ENCODE data around the gene CNOT2.

Gene CNOT2

DNA sequence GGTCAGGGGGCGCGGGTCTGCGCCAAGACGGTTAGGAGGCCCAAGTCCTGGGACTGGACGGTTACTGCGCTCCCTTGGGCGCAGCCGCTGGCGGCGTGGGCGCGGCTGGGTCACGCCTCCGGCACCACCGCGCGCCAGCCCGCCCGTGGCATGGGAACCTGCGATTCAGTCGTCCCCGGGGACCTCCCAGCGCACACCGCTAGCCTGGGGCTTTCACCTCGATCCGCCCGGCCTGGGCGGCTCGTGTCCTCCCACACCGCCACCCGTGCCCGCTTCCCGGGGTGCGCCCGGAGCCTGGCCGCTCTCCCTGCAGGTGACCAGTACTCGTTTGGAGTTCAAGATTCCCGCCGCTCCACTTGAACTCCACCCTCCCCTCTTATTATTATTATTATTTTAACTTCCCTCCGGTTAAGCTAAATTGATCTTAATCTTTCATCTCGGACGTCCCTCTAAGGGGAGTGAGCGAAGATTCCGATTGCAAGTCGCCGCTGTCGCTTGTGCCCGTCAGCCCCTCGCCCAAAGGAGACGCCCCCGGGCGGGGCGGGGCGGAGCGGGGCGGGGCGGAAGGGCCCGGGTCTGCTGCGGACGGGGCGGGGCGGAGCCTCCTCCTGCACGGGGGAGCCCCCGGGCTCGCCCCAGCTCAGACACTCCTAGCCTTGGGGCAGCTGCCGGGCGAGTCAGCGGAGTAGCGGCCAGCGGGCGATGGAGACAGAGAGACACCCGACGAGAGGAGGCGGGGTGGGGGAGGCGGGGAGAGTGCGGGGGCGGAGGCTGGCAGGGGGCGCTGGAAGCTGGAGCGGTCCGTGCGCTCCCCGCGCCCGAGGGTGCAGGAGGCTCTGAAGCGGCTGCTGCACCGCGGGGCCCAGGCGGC, 122.7 kb downstream of the CNOT2 start, which contains the start of gene KCNMB4:
Gene KCNMB4, plus strand, starts transcription at position 643 of the 871 bp plus-strand sequence. CDS start 445 bp downstream, outside the sequence.
- no CpG with 5 or more reads among the region's 88 CpGs for WGBS (ENCODE audit: extremely low coverage, insufficient coverage, insufficient read length)
- Histone ChIP-seq H4K12ac (ENCODE audit: low read depth, low read length) (peak within 1 kb of the TSS; percentile 28), H3K9ac (ENCODE audit: low read length) (peak within 1 kb of the TSS; percentile 21), H2BK120ac (ENCODE audit: insufficient read depth, low read length, poor library complexity) (peak within 1 kb of the TSS; percentile 14), H2AFZ (ENCODE audit: insufficient read depth, low read length, poor library complexity) (peak within 1 kb of the TSS; percentile 72), H3K79me1 (ENCODE audit: low read length) (peaks cover 6% of the 10 kb centered on the region), H2AK5ac (ENCODE audit: low read length) (no peak within 1 kb of the TSS), H4K91ac (ENCODE audit: low read depth, low read length) (peak within 1 kb of the TSS; percentile 78), H3K14ac (ENCODE audit: low read length) (peak within 1 kb of the TSS; percentile 77), H3K9me3 (ENCODE audit: insufficient read depth, low read depth, low read length) (no peaks in the 10 kb centered on the region), H3K18ac (ENCODE audit: low read length) (peak within 1 kb of the TSS; percentile 34), H2BK5ac (ENCODE audit: low read depth, low read length, poor library complexity) (no peak within 1 kb of the TSS), H3K36me3 (ENCODE audit: control insufficient read depth in 1 of 2, insufficient read depth in 2 of 2, low read length in 2 of 2) (no peaks in the 10 kb centered on the region), H3K4me2 (ENCODE audit: low read length) (peak within 1 kb of the TSS; percentile 99), H3K27me3 (ENCODE audit: insufficient read depth, low read length) (no peaks in the 10 kb centered on the region), H3K4me1 (ENCODE audit: control insufficient read depth in 1 of 2, insufficient read depth in 2 of 2, low read length in 2 of 2) (peaks cover 0 to 6% of the 10 kb centered on the region in 2 experiments), H2BK12ac (ENCODE audit: low read length) (no peak within 1 kb of the TSS), H3K23ac (ENCODE audit: low read length) (no peak within 1 kb of the TSS), H3K4ac (ENCODE audit: low read depth, low read length) (no peak within 1 kb of the TSS), H3K79me2 (ENCODE audit: control insufficient read depth, insufficient read depth, low read length, poor library complexity) (no peaks in the 10 kb centered on the region), H3K4me3 (ENCODE audit: low read depth, low read length) (peak within 1 kb of the TSS; percentile 83), H4K8ac (ENCODE audit: low read depth, low read length) (peak within 1 kb of the TSS; percentile 64), H3K27ac (ENCODE audit: low read depth, low read length) (peak within 1 kb of the TSS; percentile 30)
- peak; percentile 33 to 65 for DNase-seq

- WGBS (ENCODE audit: extremely low coverage, insufficient coverage, insufficient read length): no CpG with 5 or more reads among the region's 69 CpGs
- no peaks in the 10 kb centered on the region for H3K79me2 ChIP-seq (ENCODE audit: control insufficient read depth, insufficient read depth, low read length, poor library complexity)
- H3K27ac ChIP-seq (ENCODE audit: low read depth, low read length): peak overlapping the region; percentile 30
- no peak overlapping the region for H2BK12ac ChIP-seq (ENCODE audit: low read length)
- H3K4me2 ChIP-seq (ENCODE audit: low read length): peak overlapping the region; percentile 99
- H3K27me3 ChIP-seq (ENCODE audit: insufficient read depth, low read length): no peaks in the 10 kb centered on the region
- peak overlapping the region; percentile 21 for H3K9ac ChIP-seq (ENCODE audit: low read length)
- H4K91ac ChIP-seq (ENCODE audit: low read depth, low read length): peak overlapping the region; percentile 78
- peak overlapping the region; percentile 77 for H3K14ac ChIP-seq (ENCODE audit: low read length)
- no peak overlapping the region for H3K4ac ChIP-seq (ENCODE audit: low read depth, low read length)
- no peaks in the 10 kb centered on the region for H3K36me3 ChIP-seq (ENCODE audit: control insufficient read depth in 1 of 2, insufficient read depth in 2 of 2, low read length in 2 of 2)
- peak overlapping the region; percentile 14 for H2BK120ac ChIP-seq (ENCODE audit: insufficient read depth, low read length, poor library complexity)
- peaks cover 0 to 6% of the 10 kb centered on the region in 2 experiments for H3K4me1 ChIP-seq (ENCODE audit: control insufficient read depth in 1 of 2, insufficient read depth in 2 of 2, low read length in 2 of 2)
- peak overlapping the region; percentile 28 for H4K12ac ChIP-seq (ENCODE audit: low read depth, low read length)
- peak overlapping the region; percentile 34 for H3K18ac ChIP-seq (ENCODE audit: low read length)
- no peak overlapping the region for H3K23ac ChIP-seq (ENCODE audit: low read length)
- H3K9me3 ChIP-seq (ENCODE audit: insufficient read depth, low read depth, low read length): no peaks in the 10 kb centered on the region
- no peak overlapping the region for H2BK5ac ChIP-seq (ENCODE audit: low read depth, low read length, poor library complexity)
- peak overlapping the region; percentile 72 for H2AFZ ChIP-seq (ENCODE audit: insufficient read depth, low read length, poor library complexity)
- DNase-seq: peak; percentile 42 to 69
- no peak overlapping the region for H2AK5ac ChIP-seq (ENCODE audit: low read length)
- peak overlapping the region; percentile 64 for H4K8ac ChIP-seq (ENCODE audit: low read depth, low read length)
- peak overlapping the region; percentile 83 for H3K4me3 ChIP-seq (ENCODE audit: low read depth, low read length)
- H3K79me1 ChIP-seq (ENCODE audit: low read length): peaks cover 6% of the 10 kb centered on the region
Measured at GRCh38 chr12:70366581-70367257, 123.5 kb downstream of the CNOT2 start.

DNA sequence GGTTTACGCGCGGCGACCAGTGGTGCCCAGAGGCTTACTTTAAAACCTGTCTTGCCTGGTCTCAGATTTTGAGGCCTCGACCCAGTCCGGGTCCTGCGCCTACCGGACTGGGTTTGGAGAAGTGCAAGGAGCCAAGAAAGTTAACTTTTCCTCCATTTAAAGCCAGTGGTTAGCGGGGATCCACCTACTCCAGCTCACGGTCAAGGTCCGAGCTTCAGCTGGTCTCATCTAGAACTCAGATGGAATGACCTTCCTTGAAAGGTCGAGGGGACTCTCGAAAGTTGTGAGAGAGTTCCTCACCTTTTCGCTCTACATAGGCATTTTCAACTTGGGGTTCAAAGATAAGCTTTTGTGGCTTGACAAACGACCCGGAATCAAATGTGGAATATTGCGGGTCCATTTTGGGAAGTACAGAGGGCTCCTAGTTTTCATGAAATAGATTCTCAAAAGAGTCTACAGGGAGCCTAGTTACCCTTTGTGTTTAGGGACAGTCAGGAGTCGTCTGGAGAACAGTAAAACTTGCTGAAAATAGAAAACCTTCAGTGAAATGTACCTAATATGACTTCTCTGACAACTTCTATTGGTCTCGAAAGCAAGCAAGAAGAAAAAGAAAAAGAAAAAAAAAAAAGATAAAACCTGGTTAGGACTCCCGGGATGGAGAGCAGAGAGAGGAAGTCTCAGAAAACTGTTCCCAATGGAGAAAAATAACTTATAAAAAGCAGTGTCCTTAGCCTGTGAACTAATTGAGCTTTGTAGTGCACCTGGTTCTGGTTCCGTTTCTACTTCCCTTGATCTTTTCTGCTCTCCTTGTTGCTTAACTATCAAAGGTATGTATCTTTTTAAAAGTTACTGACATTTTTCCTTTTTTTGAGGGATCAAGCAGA, 124.3 kb downstream of the CNOT2 start:
- H3K18ac ChIP-seq (ENCODE audit: low read length): peak overlapping the region; percentile 34
- WGBS (ENCODE audit: extremely low coverage, insufficient coverage, insufficient read length): no CpG with 5 or more reads among the region's 21 CpGs
- H3K27ac ChIP-seq (ENCODE audit: low read depth, low read length): no peak overlapping the region
- H3K4ac ChIP-seq (ENCODE audit: low read depth, low read length): no peak overlapping the region
- H2BK5ac ChIP-seq (ENCODE audit: low read depth, low read length, poor library complexity): no peak overlapping the region
- H3K14ac ChIP-seq (ENCODE audit: low read length): no peak overlapping the region
- H3K4me3 ChIP-seq (ENCODE audit: low read depth, low read length): peak overlapping the region; percentile 83
- no peaks in the 10 kb centered on the region for H3K9me3 ChIP-seq (ENCODE audit: insufficient read depth, low read depth, low read length)
- H4K91ac ChIP-seq (ENCODE audit: low read depth, low read length): peak overlapping the region; percentile 45
- H3K4me1 ChIP-seq (ENCODE audit: control insufficient read depth in 1 of 2, insufficient read depth in 2 of 2, low read length in 2 of 2): peaks cover 0 to 6% of the 10 kb centered on the region in 2 experiments
- H3K27me3 ChIP-seq (ENCODE audit: insufficient read depth, low read length): no peaks in the 10 kb centered on the region
- no peaks in the 10 kb centered on the region for H3K36me3 ChIP-seq (ENCODE audit: control insufficient read depth in 1 of 2, insufficient read depth in 2 of 2, low read length in 2 of 2)
- no peak overlapping the region for H2AK5ac ChIP-seq (ENCODE audit: low read length)
- H3K79me1 ChIP-seq (ENCODE audit: low read length): peaks cover 6% of the 10 kb centered on the region
- H4K12ac ChIP-seq (ENCODE audit: low read depth, low read length): no peak overlapping the region
- H3K79me2 ChIP-seq (ENCODE audit: control insufficient read depth, insufficient read depth, low read length, poor library complexity): no peaks in the 10 kb centered on the region
- no peak overlapping the region for H2BK12ac ChIP-seq (ENCODE audit: low read length)
- peak overlapping the region; percentile 21 for H3K9ac ChIP-seq (ENCODE audit: low read length)
- H4K8ac ChIP-seq (ENCODE audit: low read depth, low read length): no peak overlapping the region
- DNase-seq: no peak
- peak overlapping the region; percentile 61 for H2AFZ ChIP-seq (ENCODE audit: insufficient read depth, low read length, poor library complexity)
- H3K4me2 ChIP-seq (ENCODE audit: low read length): peak overlapping the region; percentile 99
- no peak overlapping the region for H3K23ac ChIP-seq (ENCODE audit: low read length)
- H2BK120ac ChIP-seq (ENCODE audit: insufficient read depth, low read length, poor library complexity): no peak overlapping the region

GRCh38 chr12:70372881-70373280, 129.6 kb downstream of the CNOT2 start:
- Histone ChIP-seq H3K4me2 (ENCODE audit: low read length) (no peak overlapping the region), H2BK120ac (ENCODE audit: insufficient read depth, low read length, poor library complexity) (no peak overlapping the region), H3K18ac (ENCODE audit: low read length) (no peak overlapping the region), H2AK5ac (ENCODE audit: low read length) (no peak overlapping the region), H2AFZ (ENCODE audit: insufficient read depth, low read length, poor library complexity) (no peak overlapping the region), H3K4me3 (ENCODE audit: low read depth, low read length) (no peak overlapping the region), H3K23ac (ENCODE audit: low read length) (no peak overlapping the region), H3K36me3 (ENCODE audit: control insufficient read depth in 1 of 2, insufficient read depth in 2 of 2, low read length in 2 of 2) (no peaks in the 10 kb centered on the region), H3K27me3 (ENCODE audit: insufficient read depth, low read length) (no peaks in the 10 kb centered on the region), H3K4ac (ENCODE audit: low read depth, low read length) (no peak overlapping the region), H4K12ac (ENCODE audit: low read depth, low read length) (peak overlapping the region; percentile 32), H4K8ac (ENCODE audit: low read depth, low read length) (no peak overlapping the region), H3K9ac (ENCODE audit: low read length) (no peak overlapping the region), H2BK5ac (ENCODE audit: low read depth, low read length, poor library complexity) (no peak overlapping the region), H3K27ac (ENCODE audit: low read depth, low read length) (no peak overlapping the region), H3K79me1 (ENCODE audit: low read length) (no peaks in the 10 kb centered on the region), H2BK12ac (ENCODE audit: low read length) (no peak overlapping the region), H3K4me1 (ENCODE audit: control insufficient read depth in 1 of 2, insufficient read depth in 2 of 2, low read length in 2 of 2) (no peaks in the 10 kb centered on the region), H3K9me3 (ENCODE audit: insufficient read depth, low read depth, low read length) (no peaks in the 10 kb centered on the region), H3K14ac (ENCODE audit: low read length) (no peak overlapping the region), H4K91ac (ENCODE audit: low read depth, low read length) (no peak overlapping the region), H3K79me2 (ENCODE audit: control insufficient read depth, insufficient read depth, low read length, poor library complexity) (no peaks in the 10 kb centered on the region)
- no CpG with 5 or more reads among the region's 3 CpGs for WGBS (ENCODE audit: extremely low coverage, insufficient coverage, insufficient read length)
- no peak for DNase-seq
